Measurements from ENCODE around the gene MAP3K15.

Gene MAP3K15

GRCh38 chrX:19388741-19389140, 126.6 kb downstream of the MAP3K15 start:
- Histone ChIP-seq H3K27me3 (ENCODE audit: low read depth, low read length) (no peaks in the 10 kb centered on the region), H3K36me3 (ENCODE audit: control insufficient read depth in 1 of 2, insufficient read depth in 2 of 2, low read length in 2 of 2) (no peaks in the 10 kb centered on the region), H3K4me1 (ENCODE audit: control insufficient read depth in 1 of 2, insufficient read depth in 2 of 2, low read length in 2 of 2) (no peaks in the 10 kb centered on the region), H3K27ac (ENCODE audit: low read length) (no peak overlapping the region), H3K9me3 (ENCODE audit: control insufficient read depth in 1 of 2, low read length in 2 of 2) (no peaks in the 10 kb centered on the region), H3K4me3 (ENCODE audit: low read depth in 1 of 2, low read length in 2 of 2) (no peak overlapping the region)

DNA sequence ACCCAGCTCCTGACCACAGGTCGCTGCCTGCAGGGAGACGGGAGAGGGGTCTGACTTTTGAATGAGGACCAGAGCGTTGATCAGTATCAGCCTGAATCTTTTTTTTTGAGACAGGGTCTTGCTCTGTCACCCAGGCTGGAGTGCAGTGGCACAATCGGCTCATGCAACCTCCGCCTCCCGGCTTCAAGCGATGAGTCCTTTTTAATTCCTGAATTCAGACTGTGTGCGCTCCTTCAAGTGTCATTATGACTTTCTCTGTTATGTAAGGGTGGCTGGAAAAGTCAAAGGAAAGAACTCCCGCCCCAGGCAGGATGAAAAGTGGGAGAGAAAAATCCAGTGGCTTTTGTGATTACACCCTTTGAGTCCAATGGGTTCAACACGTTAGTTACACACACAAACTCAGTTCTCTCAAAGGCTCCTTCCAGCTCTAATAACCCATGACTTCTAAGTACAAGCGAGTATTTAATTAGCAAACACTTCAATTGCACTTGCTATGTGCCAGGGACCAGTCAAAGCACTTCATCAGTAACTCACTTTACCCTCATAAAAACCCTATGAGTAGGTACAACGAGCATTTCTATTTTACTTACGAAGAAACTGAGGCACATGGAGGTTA, 127.1 kb downstream of the MAP3K15 start:
- no peaks in the 10 kb centered on the region for H3K9me3 ChIP-seq (ENCODE audit: control insufficient read depth in 1 of 2, low read length in 2 of 2)
- H3K4me1 ChIP-seq (ENCODE audit: control insufficient read depth in 1 of 2, insufficient read depth in 2 of 2, low read length in 2 of 2), result no peaks in the 10 kb centered on the region
- H3K27ac ChIP-seq (ENCODE audit: low read length), result no peak overlapping the region
- H3K36me3 ChIP-seq (ENCODE audit: control insufficient read depth in 1 of 2, insufficient read depth in 2 of 2, low read length in 2 of 2), result no peaks in the 10 kb centered on the region
- H3K27me3 ChIP-seq (ENCODE audit: low read depth, low read length), result no peaks in the 10 kb centered on the region
- no peak overlapping the region for H3K4me3 ChIP-seq (ENCODE audit: low read depth in 1 of 2, low read length in 2 of 2)

GRCh38 chrX:19386679-19387078, 128.6 kb downstream of the MAP3K15 start:
- Histone ChIP-seq H3K9me3 (ENCODE audit: control insufficient read depth in 1 of 2, low read length in 2 of 2) (no peaks in the 10 kb centered on the region), H3K4me1 (ENCODE audit: control insufficient read depth in 1 of 2, insufficient read depth in 2 of 2, low read length in 2 of 2) (no peaks in the 10 kb centered on the region), H3K4me3 (ENCODE audit: low read depth in 1 of 2, low read length in 2 of 2) (no peak overlapping the region), H3K27ac (ENCODE audit: low read length) (no peak overlapping the region), H3K36me3 (ENCODE audit: control insufficient read depth in 1 of 2, insufficient read depth in 2 of 2, low read length in 2 of 2) (no peaks in the 10 kb centered on the region), H3K27me3 (ENCODE audit: low read depth, low read length) (no peaks in the 10 kb centered on the region)

- Histone ChIP-seq H3K27ac (ENCODE audit: low read length) (no peak overlapping the region), H3K36me3 (ENCODE audit: control insufficient read depth in 1 of 2, insufficient read depth in 2 of 2, low read length in 2 of 2) (no peaks in the 10 kb centered on the region), H3K27me3 (ENCODE audit: low read depth, low read length) (no peaks in the 10 kb centered on the region), H3K4me3 (ENCODE audit: low read depth in 1 of 2, low read length in 2 of 2) (no peak overlapping the region), H3K4me1 (ENCODE audit: control insufficient read depth in 1 of 2, insufficient read depth in 2 of 2, low read length in 2 of 2) (no peaks in the 10 kb centered on the region), H3K9me3 (ENCODE audit: control insufficient read depth in 1 of 2, low read length in 2 of 2) (no peaks in the 10 kb centered on the region)
Measured at GRCh38 chrX:19382555-19383145, 132.7 kb downstream of the MAP3K15 start.

- no peaks in the 10 kb centered on the region for H3K36me3 ChIP-seq (ENCODE audit: control insufficient read depth in 1 of 2, insufficient read depth in 2 of 2, low read length in 2 of 2)
- H3K27me3 ChIP-seq (ENCODE audit: low read depth, low read length), result no peaks in the 10 kb centered on the region
- no peak overlapping the region for H3K27ac ChIP-seq (ENCODE audit: low read length)
- no peaks in the 10 kb centered on the region for H3K4me1 ChIP-seq (ENCODE audit: control insufficient read depth in 1 of 2, insufficient read depth in 2 of 2, low read length in 2 of 2)
- H3K4me3 ChIP-seq (ENCODE audit: low read depth in 1 of 2, low read length in 2 of 2), result no peak overlapping the region
- no peaks in the 10 kb centered on the region for H3K9me3 ChIP-seq (ENCODE audit: control insufficient read depth in 1 of 2, low read length in 2 of 2)
Measured at GRCh38 chrX:19381326-19381725, 134.0 kb downstream of the MAP3K15 start.

DNA sequence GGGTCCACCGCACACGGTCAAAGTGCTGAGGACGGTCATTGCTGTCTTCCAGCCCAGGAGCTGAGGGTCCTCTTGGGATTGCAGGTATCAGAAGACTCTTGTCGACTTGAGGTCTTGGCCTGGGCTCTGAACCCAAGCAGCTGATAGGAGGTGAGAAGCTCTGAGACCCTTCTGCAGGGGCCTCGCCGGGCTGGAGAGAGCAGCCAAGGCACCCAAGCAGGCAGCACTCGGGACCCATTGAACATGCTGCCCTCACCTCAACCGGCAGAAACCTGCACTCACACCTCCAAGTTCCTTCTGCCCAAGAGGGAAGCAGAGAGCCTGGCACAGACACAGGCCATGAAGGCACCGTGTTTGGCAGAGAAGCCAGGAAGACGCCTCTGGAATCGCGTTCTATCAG, 137.5 kb downstream of the MAP3K15 start:
- Histone ChIP-seq H3K27ac (ENCODE audit: low read length) (no peak overlapping the region), H3K4me3 (ENCODE audit: low read depth in 1 of 2, low read length in 2 of 2) (no peak overlapping the region), H3K4me1 (ENCODE audit: control insufficient read depth in 1 of 2, insufficient read depth in 2 of 2, low read length in 2 of 2) (no peaks in the 10 kb centered on the region), H3K9me3 (ENCODE audit: control insufficient read depth in 1 of 2, low read length in 2 of 2) (no peaks in the 10 kb centered on the region), H3K27me3 (ENCODE audit: low read depth, low read length) (no peaks in the 10 kb centered on the region), H3K36me3 (ENCODE audit: control insufficient read depth in 1 of 2, insufficient read depth in 2 of 2, low read length in 2 of 2) (no peaks in the 10 kb centered on the region)

DNA sequence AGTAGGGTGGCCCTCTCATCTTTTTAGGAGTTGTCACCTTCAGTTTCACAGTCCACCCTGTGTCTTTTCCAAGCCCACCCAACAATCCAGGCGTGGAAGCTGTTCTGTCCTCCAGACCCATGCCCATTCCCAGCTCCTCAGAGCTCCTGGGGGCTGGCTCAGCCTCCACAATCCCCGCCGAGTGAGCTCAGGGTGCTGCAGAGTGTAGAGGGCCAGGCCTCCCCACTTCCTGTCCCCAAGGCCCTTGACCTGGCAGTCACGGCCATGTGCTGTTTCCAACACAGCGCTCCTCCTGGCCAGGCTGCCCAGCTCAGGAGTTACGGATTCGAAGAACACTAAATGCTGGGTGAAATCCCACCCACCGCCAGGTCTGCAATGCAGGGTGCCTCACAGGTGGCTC, 139.8 kb downstream of the MAP3K15 start:
- no peak overlapping the region for H3K4me3 ChIP-seq (ENCODE audit: low read depth in 1 of 2, low read length in 2 of 2)
- no peaks in the 10 kb centered on the region for H3K27me3 ChIP-seq (ENCODE audit: low read depth, low read length)
- no peaks in the 10 kb centered on the region for H3K9me3 ChIP-seq (ENCODE audit: control insufficient read depth in 1 of 2, low read length in 2 of 2)
- no peak overlapping the region for H3K27ac ChIP-seq (ENCODE audit: low read length)
- H3K36me3 ChIP-seq (ENCODE audit: control insufficient read depth in 1 of 2, insufficient read depth in 2 of 2, low read length in 2 of 2), result no peaks in the 10 kb centered on the region
- H3K4me1 ChIP-seq (ENCODE audit: control insufficient read depth in 1 of 2, insufficient read depth in 2 of 2, low read length in 2 of 2), result no peaks in the 10 kb centered on the region

DNA sequence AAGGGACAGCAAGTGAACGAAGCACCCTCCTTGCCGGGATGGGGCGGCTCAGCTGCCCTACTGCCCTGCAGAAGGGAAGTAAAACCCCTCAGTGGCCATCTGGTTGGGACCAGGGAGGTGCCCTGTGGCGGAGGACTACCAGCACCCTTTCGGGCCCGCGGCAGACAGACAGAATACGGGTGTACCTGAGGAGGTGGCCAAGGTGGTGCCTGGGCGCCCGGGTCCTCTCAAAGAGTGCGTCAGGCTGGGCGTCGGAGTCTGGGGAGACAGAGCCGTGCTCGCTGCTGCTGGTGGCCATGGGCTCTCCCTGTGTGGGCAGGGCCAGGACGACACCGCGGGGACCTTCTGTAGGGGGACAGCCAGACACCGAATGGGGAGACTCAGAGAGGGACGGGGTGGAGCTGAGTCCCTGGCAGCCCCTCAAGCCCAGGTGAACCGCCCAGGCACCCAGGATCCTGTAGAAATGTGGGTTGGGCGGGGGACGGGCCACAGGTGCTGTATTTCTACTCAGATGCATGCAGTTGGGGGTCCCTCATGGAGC, 141.9 kb downstream of the MAP3K15 start:
- Histone ChIP-seq H3K36me3 (ENCODE audit: control insufficient read depth in 1 of 2, insufficient read depth in 2 of 2, low read length in 2 of 2) (no peaks in the 10 kb centered on the region), H3K27me3 (ENCODE audit: low read depth, low read length) (no peaks in the 10 kb centered on the region), H3K4me1 (ENCODE audit: control insufficient read depth in 1 of 2, insufficient read depth in 2 of 2, low read length in 2 of 2) (no peaks in the 10 kb centered on the region), H3K27ac (ENCODE audit: low read length) (no peak overlapping the region), H3K9me3 (ENCODE audit: control insufficient read depth in 1 of 2, low read length in 2 of 2) (no peaks in the 10 kb centered on the region), H3K4me3 (ENCODE audit: low read depth in 1 of 2, low read length in 2 of 2) (peak overlapping the region in 1 of 2 donors; percentile 62)

GRCh38 chrX:19372547-19373331, 142.6 kb downstream of the MAP3K15 start:
- H3K4me1 ChIP-seq (ENCODE audit: control insufficient read depth in 1 of 2, insufficient read depth in 2 of 2, low read length in 2 of 2), result no peaks in the 10 kb centered on the region
- no peaks in the 10 kb centered on the region for H3K27me3 ChIP-seq (ENCODE audit: low read depth, low read length)
- H3K36me3 ChIP-seq (ENCODE audit: control insufficient read depth in 1 of 2, insufficient read depth in 2 of 2, low read length in 2 of 2), result no peaks in the 10 kb centered on the region
- no peaks in the 10 kb centered on the region for H3K9me3 ChIP-seq (ENCODE audit: control insufficient read depth in 1 of 2, low read length in 2 of 2)
- no peak overlapping the region for H3K27ac ChIP-seq (ENCODE audit: low read length)
- peak overlapping the region; percentile 50 to 62 for H3K4me3 ChIP-seq (ENCODE audit: low read depth in 1 of 2, low read length in 2 of 2)

GRCh38 chrX:19372170-19372546, 143.2 kb downstream of the MAP3K15 start:
- H3K36me3 ChIP-seq (ENCODE audit: control insufficient read depth in 1 of 2, insufficient read depth in 2 of 2, low read length in 2 of 2), result no peaks in the 10 kb centered on the region
- H3K4me3 ChIP-seq (ENCODE audit: low read depth in 1 of 2, low read length in 2 of 2), result peak overlapping the region; percentile 50 to 62
- H3K9me3 ChIP-seq (ENCODE audit: control insufficient read depth in 1 of 2, low read length in 2 of 2), result no peaks in the 10 kb centered on the region
- no peaks in the 10 kb centered on the region for H3K4me1 ChIP-seq (ENCODE audit: control insufficient read depth in 1 of 2, insufficient read depth in 2 of 2, low read length in 2 of 2)
- no peak overlapping the region for H3K27ac ChIP-seq (ENCODE audit: low read length)
- no peaks in the 10 kb centered on the region for H3K27me3 ChIP-seq (ENCODE audit: low read depth, low read length)

DNA sequence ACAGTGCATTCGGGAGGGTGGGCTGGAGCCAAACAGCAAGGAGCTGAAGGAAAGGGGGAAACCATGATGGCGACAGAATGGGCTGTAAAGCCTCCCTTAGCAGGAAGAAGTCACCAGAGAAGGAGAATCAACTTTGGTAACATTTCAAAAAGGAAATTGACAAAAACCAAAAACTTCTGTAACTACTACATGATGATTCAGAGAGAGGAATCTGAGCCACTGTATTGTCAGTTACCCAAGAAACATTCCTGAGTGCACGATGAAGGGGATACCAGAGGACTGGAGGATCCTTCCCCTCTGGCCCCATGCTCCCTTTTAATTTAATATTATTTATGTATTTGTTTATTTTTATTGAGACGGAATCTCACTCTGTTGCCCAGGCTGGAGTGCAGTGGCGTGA, 145.2 kb downstream of the MAP3K15 start:
- Histone ChIP-seq H3K27ac (ENCODE audit: low read length) (no peak overlapping the region), H3K4me1 (ENCODE audit: control insufficient read depth in 1 of 2, insufficient read depth in 2 of 2, low read length in 2 of 2) (no peaks in the 10 kb centered on the region), H3K9me3 (ENCODE audit: control insufficient read depth in 1 of 2, low read length in 2 of 2) (no peaks in the 10 kb centered on the region)

More for the DNA sequence above, 145.2 kb downstream of the MAP3K15 start:
- Histone ChIP-seq H3K4me3 (ENCODE audit: low read depth in 1 of 2, low read length in 2 of 2) (no peak overlapping the region), H3K36me3 (ENCODE audit: control insufficient read depth in 1 of 2, insufficient read depth in 2 of 2, low read length in 2 of 2) (no peaks in the 10 kb centered on the region), H3K27me3 (ENCODE audit: low read depth, low read length) (no peaks in the 10 kb centered on the region)

Data from muscle layer of duodenum (tissue), 2 donors.